CD4-positive, alpha-beta T cell treated with Interleukin-6 for 4 hours (primary cell): ENCODE measurements around the gene TSR2.
"Not testable (repeated sequence)": the region's sequence is repeated elsewhere in the genome, so short reads cannot be mapped to it uniquely, and the experiment has no call there.

Experiments used
- DNase-seq: peaks from one replicate; pipeline ENCODE4 v3.0.0-alpha.2; 2020; ENCODE audit warnings: mixed read lengths

TSR2 gene

DNA sequence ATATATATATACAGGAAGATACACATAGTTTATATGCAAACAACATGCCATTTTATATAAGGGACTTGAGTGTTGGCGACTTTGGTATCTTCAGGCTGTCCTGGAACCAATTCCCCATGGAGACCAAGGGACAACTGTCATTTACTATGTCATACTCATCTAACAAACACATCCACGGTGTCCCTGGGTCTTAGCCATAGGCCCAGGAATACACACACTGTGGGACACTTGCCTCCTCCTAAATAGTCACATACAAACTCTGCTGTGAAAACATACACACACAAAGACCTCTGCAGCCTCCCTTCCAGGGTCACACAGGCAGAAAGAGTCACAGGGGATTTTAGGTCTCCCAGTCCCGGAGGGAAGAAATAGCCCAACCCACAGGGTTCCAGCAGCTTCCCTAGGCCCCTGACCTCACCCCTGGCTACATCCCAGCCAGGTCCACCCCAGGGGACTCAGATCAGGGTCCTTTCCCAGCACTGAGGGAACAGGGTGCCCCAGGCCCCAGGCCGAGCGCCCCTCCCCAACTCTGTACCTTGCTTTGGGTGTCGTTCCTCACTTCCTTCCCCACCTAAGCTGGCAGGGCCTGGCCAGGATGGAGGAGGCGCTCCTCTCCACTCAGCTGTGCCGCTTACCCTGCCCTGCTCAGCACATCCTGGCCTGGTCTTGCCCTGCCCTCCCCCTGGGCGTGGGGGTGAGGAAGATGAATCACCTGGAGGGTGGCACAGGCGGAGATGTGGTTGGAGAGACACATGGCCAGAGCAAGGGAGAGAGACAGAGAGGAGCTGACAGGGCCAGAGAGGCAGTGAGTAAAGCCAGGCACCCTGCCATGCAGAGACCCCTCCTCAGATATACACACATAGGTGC is 34.0 kb downstream of the TSR2 start:
- no peak for DNase-seq

GRCh38 chrX:54479136-54480111 is 39.2 kb downstream of the TSR2 start:
- no peak for DNase-seq

GRCh38 chrX:54482839-54483593 is 42.8 kb downstream of the TSR2 start:
- no peak for DNase-seq

- DNase-seq, result no peak
These were observed 43.7 kb downstream of the TSR2 start for GRCh38 chrX:54483946-54484345.

GRCh38 chrX:54484666-54485065 is 44.5 kb downstream of the TSR2 start:
- no peak for DNase-seq

GRCh38 chrX:54489819-54490218 is 49.6 kb downstream of the TSR2 start:
- not testable (repeated sequence) for DNase-seq

DNA sequence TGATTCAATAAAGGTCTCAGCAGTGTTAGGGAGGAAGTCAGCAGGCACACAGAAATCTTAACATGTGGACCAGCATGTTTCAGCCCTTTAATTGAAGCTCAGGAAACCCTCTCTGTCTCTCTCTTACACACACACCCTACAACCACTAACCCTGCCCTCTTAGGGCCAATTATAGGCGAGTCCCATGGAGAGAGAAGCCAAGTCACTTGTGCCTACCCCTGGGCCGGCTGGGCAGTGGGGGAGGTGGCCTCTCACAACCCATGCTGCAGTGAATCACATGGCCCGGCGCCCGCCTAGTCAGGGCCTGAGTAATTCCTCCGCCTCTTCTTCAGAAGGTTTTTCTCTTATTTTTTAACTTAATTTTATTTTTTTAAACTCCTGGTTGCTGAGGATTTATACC is 52.1 kb downstream of the TSR2 start:
- no peak for DNase-seq

DNA sequence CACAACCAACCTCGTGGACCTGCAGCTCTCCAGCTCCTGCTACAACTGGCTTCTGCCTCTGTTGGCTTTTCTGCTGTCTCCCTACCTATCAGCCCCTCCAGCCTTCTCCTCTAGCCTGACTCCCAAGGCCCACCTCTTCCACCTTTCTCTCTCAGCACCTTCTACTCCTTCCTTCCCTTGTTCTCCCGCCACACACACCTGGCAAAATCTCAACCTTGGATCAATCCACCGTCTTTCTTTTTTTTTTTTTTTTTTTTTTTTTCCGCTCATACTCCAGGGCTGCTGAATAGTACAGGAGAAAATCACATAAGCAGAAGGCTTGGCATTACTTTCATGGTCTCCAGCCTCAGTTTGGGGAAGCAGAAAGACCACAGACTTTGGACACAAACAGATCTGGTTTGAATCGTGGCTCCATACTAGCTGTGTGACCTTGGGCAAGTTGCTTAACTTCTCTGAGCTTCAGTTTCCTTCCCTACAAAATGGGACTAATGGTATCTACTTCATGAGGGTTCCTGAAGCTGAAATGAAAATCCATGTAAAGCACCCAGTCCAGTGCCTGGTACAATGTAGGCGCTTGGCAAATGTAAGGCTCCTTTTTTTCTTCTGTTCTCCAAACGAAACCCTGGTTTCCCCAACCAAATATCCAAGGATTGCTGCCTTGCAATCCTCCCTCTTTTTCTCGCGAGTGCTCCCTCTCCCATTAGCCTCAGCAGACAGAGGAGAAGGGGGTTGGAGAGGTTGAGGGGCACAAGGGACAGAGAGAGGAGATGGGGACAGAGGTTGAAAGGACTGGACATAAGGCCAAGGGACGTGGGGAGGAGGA is 54.2 kb downstream of the TSR2 start:
- no peak for DNase-seq
